HG03064 (cell line): ENCODE data around the gene PKN3.

Experiments
- ATAC-seq: cut with Tn5 transposase; IDR thresholded peaks from one replicate; pipeline ENCODE4 v1.9.1; 2021; ENCODE audit warnings: low read depth; ENCODE audit not compliant: unreplicated experiment

The PKN3 gene

GRCh38 chr9:128733256-128733655 is 31.0 kb downstream of the PKN3 start:
- ATAC-seq = no peak

- no peak for ATAC-seq
Observed at GRCh38 chr9:128735373-128735772, 33.1 kb downstream of the PKN3 start.

GRCh38 chr9:128742401-128742800 is 40.1 kb downstream of the PKN3 start:
- no peak for ATAC-seq

DNA sequence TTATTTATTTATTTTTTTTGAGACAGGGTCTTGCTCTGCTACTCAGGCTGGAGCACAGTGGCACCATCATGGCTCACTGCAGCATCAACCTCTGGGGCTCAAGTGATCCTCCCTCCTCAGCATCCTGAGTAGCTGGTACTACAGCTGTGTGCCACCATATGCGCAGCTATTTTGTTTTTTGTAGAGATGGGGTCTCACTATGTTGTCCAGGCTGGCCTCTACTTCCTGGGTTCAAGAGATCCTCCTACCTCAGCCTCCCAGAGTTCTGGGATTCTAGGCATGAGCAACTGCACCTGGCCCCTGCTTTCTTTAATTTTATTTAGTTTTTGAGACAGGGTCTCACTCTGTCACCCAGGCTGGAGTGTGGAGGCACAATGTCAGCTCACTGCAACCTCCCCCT is 41.1 kb downstream of the PKN3 start:
- no peak for ATAC-seq

GRCh38 chr9:128747241-128747640 is 44.9 kb downstream of the PKN3 start:
- no peak for ATAC-seq

DNA sequence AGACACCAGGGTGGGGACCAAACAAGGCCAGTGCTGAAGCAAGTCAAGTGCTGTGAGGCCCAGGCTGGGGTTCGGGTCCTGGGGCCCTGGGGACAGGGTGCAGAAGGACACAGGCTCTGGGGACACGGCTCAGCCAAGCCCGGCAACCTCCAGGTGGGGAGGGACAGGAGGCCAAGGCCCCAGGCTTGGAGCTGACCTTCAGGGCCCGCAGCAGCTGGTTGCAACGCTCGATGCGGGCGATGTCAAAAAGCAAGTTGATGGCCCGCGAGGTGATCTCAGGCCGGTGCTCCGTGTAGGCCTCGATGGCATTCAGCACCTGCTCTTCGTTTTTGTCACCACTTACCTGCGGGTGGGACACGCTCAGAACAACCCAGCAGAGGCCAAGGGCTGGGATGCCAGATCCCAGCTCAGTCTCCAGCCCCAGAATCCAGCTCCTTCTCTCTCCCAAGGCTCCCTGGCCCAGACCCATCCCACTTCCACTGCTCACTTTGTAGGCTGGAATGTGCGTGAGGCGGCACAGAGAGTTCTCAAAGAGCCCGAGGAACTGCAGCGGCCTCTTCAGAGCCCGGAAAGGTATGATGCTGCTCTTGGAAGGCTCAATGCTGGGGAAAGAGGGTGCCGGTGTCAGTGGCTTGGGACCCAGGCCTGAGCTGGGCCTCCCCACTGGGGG is 48.8 kb downstream of the PKN3 start:
- no peak for ATAC-seq

DNA sequence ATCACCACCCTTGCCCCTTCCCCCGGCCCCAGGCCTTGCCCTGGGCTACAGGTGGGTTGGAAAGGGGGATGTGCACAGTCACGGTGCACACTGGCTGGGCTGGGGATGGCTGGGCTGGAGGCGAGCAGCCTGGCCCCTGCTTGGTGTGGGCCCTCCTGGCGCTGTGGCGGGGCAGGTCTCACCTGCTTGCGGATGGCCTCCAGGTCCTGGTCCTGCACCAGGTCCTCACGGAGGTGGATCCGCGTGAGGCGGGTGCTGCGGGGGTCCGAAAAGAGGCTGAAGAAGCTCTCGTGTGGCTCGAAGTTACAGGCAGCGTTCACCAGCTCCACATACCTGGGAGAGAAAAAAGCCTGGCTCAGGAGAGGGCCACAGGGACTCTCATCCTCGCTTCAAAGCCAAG is 51.3 kb downstream of the PKN3 start:
- ATAC-seq = no peak

DNA sequence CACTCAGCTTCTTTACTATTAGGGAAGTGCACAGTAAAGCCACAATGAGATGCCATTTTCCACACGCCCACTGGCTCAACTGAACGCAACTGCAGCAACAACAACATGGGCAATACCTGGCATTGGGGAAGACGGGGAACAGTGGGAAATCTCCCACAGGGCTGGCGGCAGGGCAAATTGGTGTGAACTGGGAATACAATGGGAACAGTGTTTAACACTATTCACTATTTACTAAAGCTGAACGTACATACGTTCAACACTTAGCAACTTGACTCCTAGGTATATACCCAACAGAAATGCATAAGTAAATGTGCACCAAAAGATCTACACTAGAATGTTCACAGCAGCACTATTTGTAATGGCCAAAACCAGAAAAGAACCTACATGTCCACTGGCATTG is 55.3 kb downstream of the PKN3 start:
- no peak for ATAC-seq

- no peak for ATAC-seq
Observed at GRCh38 chr9:128762671-128763449, 60.6 kb downstream of the PKN3 start.

- no peak for ATAC-seq
Observed at GRCh38 chr9:128764361-128764760, 62.1 kb downstream of the PKN3 start.

DNA sequence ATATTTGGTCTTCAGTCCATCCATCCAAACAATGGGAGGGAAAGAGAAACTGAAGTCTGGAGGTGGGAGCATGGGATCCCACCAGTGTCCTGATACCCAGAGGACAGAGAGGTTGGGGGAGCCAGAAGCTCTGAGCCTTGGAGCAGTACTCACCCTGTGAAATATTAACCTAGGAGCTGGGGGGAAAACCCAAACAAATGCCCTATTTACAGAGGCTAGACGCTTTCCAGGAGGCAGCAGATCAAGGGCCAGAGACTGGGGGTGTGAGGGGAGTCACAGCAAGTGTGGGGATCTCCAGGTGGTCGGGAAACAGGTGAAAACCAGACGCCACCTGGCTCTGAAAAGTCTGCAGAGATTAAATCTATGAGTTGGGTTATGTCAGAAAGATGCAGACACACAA is 63.2 kb downstream of the PKN3 start:
- ATAC-seq = no peak

GRCh38 chr9:128768606-128769005 is 66.3 kb downstream of the PKN3 start:
- no peak for ATAC-seq
